C4-2B (cell line): ENCODE measurements around the gene CNTNAP5.

Experiments used
- ZFX ChIP-seq: fragments of 450-650 bp; IDR thresholded peaks from 2 replicates; pipeline ENCODE4 v1.6.1; 2017
- TF ChIP-seq, protein P1 (sequence below): fragments of 450-650 bp; conservative IDR thresholded peaks from 2 replicates; pipeline ENCODE4 v1.5.1; 2017; ENCODE audit warnings: mild to moderate bottlenecking

DNA sequence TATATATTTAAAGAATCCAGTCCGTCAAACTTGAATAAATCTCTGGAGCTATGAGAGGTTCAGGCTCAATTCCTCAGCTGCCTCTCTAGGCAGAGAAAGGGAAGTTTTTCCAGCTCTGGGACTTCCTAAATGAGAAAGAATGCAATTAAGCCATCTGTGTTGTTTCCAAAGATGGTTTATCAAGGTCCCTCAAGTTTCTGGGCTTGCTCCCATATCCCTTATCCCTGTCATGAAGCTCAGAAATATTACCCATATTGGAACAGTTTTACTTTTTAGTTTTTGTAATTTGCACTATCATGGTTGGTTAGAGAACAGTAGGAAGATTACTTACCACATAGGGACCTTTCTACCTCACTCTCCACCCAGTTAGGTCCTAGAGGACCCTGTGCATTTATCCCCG is 1.4 kb downstream of the CNTNAP5 start:
- TF ChIP-seq, protein P1, sequence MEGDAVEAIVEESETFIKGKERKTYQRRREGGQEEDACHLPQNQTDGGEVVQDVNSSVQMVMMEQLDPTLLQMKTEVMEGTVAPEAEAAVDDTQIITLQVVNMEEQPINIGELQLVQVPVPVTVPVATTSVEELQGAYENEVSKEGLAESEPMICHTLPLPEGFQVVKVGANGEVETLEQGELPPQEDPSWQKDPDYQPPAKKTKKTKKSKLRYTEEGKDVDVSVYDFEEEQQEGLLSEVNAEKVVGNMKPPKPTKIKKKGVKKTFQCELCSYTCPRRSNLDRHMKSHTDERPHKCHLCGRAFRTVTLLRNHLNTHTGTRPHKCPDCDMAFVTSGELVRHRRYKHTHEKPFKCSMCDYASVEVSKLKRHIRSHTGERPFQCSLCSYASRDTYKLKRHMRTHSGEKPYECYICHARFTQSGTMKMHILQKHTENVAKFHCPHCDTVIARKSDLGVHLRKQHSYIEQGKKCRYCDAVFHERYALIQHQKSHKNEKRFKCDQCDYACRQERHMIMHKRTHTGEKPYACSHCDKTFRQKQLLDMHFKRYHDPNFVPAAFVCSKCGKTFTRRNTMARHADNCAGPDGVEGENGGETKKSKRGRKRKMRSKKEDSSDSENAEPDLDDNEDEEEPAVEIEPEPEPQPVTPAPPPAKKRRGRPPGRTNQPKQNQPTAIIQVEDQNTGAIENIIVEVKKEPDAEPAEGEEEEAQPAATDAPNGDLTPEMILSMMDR, result no peak
- TF ChIP-seq ZFX, result no peak
